ENCODE measurements around the gene SLC1A3.

The SLC1A3 gene

GRCh38 chr5:36655161-36655560 lies 48.8 kb downstream of the SLC1A3 start:
- Histone ChIP-seq H3K4me3 (IDR thresholded peaks at IDR 0.05; ENCODE audit: insufficient read depth, low read depth, low read length) (no peak overlapping the region), H3K27me3 (ENCODE audit: insufficient read depth, low read depth) (no peaks in the 10 kb centered on the region), H3K36me3 (ENCODE audit: insufficient read depth) (no peaks in the 10 kb centered on the region), H3K27ac (peak overlapping the region; percentile 37), H3K4me2 (peak overlapping the region; percentile 55), H3K9ac (no peak overlapping the region), H4K20me1 (ENCODE audit: insufficient read depth) (no peaks in the 10 kb centered on the region), H3K79me2 (ENCODE audit: insufficient read depth, low read depth) (no peaks in the 10 kb centered on the region), H2AFZ (ENCODE audit: low read depth) (peak overlapping the region; percentile 43), H3K4me1 (ENCODE audit: low read depth, poor library complexity, severe bottlenecking) (peaks cover 19% of the 10 kb centered on the region)
- no peak for TF ChIP-seq CTCF (conservative IDR thresholded peaks at IDR 0.05; ENCODE audit: low read depth, low read length)

GRCh38 chr5:36656556-36656955 lies 50.1 kb downstream of the SLC1A3 start:
- no peak overlapping the region for H3K4me2 ChIP-seq
- peaks cover 19% of the 10 kb centered on the region for H3K4me1 ChIP-seq (ENCODE audit: low read depth, poor library complexity, severe bottlenecking)
- no peak overlapping the region for H3K4me3 ChIP-seq (IDR thresholded peaks at IDR 0.05; ENCODE audit: insufficient read depth, low read depth, low read length)
- TF ChIP-seq CTCF (conservative IDR thresholded peaks at IDR 0.05; ENCODE audit: low read depth, low read length) = no peak
- H3K9ac ChIP-seq = no peak overlapping the region
- no peaks in the 10 kb centered on the region for H3K27me3 ChIP-seq (ENCODE audit: insufficient read depth, low read depth)
- no peaks in the 10 kb centered on the region for H3K79me2 ChIP-seq (ENCODE audit: insufficient read depth, low read depth)
- H3K36me3 ChIP-seq (ENCODE audit: insufficient read depth) = no peaks in the 10 kb centered on the region
- no peaks in the 10 kb centered on the region for H4K20me1 ChIP-seq (ENCODE audit: insufficient read depth)
- H3K27ac ChIP-seq = no peak overlapping the region
- no peak overlapping the region for H2AFZ ChIP-seq (ENCODE audit: low read depth)

GRCh38 chr5:36657563-36657995 lies 51.2 kb downstream of the SLC1A3 start:
- no peak overlapping the region for H3K27ac ChIP-seq
- no peak overlapping the region for H3K4me3 ChIP-seq (IDR thresholded peaks at IDR 0.05; ENCODE audit: insufficient read depth, low read depth, low read length)
- H3K4me2 ChIP-seq = no peak overlapping the region

GRCh38 chr5:36658038-36658756 lies 51.8 kb downstream of the SLC1A3 start:
- Histone ChIP-seq H2AFZ (ENCODE audit: low read depth) (no peak overlapping the region), H4K20me1 (ENCODE audit: insufficient read depth) (no peaks in the 10 kb centered on the region), H3K36me3 (ENCODE audit: insufficient read depth) (no peaks in the 10 kb centered on the region), H3K4me1 (ENCODE audit: low read depth, poor library complexity, severe bottlenecking) (peaks cover 19% of the 10 kb centered on the region), H3K27me3 (ENCODE audit: insufficient read depth, low read depth) (no peaks in the 10 kb centered on the region), H3K4me2 (no peak overlapping the region), H3K9ac (no peak overlapping the region), H3K27ac (no peak overlapping the region), H3K4me3 (IDR thresholded peaks at IDR 0.05; ENCODE audit: insufficient read depth, low read depth, low read length) (no peak overlapping the region), H3K79me2 (ENCODE audit: insufficient read depth, low read depth) (no peaks in the 10 kb centered on the region)
- no peak for TF ChIP-seq CTCF (conservative IDR thresholded peaks at IDR 0.05; ENCODE audit: low read depth, low read length)

More at GRCh38 chr5:36657563-36657995, 51.2 kb downstream of the SLC1A3 start:
- Histone ChIP-seq H3K36me3 (ENCODE audit: insufficient read depth) (no peaks in the 10 kb centered on the region), H3K27me3 (ENCODE audit: insufficient read depth, low read depth) (no peaks in the 10 kb centered on the region), H2AFZ (ENCODE audit: low read depth) (no peak overlapping the region), H3K9ac (no peak overlapping the region), H4K20me1 (ENCODE audit: insufficient read depth) (no peaks in the 10 kb centered on the region), H3K79me2 (ENCODE audit: insufficient read depth, low read depth) (no peaks in the 10 kb centered on the region), H3K4me1 (ENCODE audit: low read depth, poor library complexity, severe bottlenecking) (peaks cover 19% of the 10 kb centered on the region)
- no peak for TF ChIP-seq CTCF (conservative IDR thresholded peaks at IDR 0.05; ENCODE audit: low read depth, low read length)
